ENCODE results near the gene DGKI.

The DGKI gene

DNA sequence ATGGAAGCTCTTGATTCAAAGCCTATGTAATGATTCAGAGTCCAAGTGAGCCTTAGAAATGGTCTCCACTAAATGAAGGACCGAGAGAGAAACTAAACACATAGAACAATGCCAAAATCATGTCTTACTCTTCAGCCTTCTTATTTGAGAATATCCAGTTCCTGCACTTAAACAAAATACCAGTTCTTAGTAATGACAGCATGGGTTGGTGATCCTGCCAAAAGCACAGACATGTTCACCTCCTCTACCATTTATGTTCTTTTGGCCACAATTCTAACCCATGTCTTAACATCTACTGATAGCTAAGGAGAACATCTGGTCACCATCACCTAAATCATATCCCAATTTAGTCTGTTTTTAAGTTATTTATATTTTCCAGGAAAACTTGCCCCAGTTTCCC is 263.6 kb downstream of the DGKI start:
- no peak overlapping the region for H2BK15ac ChIP-seq (ENCODE audit: low read length)
- no peak overlapping the region for H3K4me3 ChIP-seq (ENCODE audit: low read length in 2 of 2)
- H4K8ac ChIP-seq (ENCODE audit: low read depth, low read length): no peak overlapping the region
- peaks cover 0 to 4% of the 10 kb centered on the region in 2 donors for H3K4me1 ChIP-seq (ENCODE audit: control insufficient read depth in 2 of 2, insufficient read depth in 1 of 2, low read depth in 1 of 2, low read length in 2 of 2)
- no peak overlapping the region for H4K91ac ChIP-seq (ENCODE audit: low read depth, low read length, poor library complexity)
- H3K27me3 ChIP-seq (ENCODE audit: control insufficient read depth in 3 of 3, insufficient read depth in 3 of 3, low read depth in 1 of 3, low read length in 3 of 3): peaks cover 0 to 3% (median 0%) of the 10 kb centered on the region in 3 experiments
- no peak overlapping the region for H3K14ac ChIP-seq (ENCODE audit: low read length)
- H3K23ac ChIP-seq (ENCODE audit: low read depth, low read length, poor library complexity): no peak overlapping the region
- no peaks in the 10 kb centered on the region for H3K9me3 ChIP-seq (replicated peaks in 1 of 2; ENCODE audit: control insufficient read depth in 2 of 2, insufficient read depth in 1 of 2, low read depth in 1 of 2, low read length in 2 of 2)
- no peak overlapping the region for H2AK5ac ChIP-seq (ENCODE audit: low read depth, low read length)
- H3K18ac ChIP-seq (ENCODE audit: low read length): no peak overlapping the region
- no peak overlapping the region for H3K9ac ChIP-seq (ENCODE audit: low read depth, low read length, poor library complexity)
- DNase-seq (ENCODE audit: low spot score): no peak
- no peak overlapping the region for H2AFZ ChIP-seq (ENCODE audit: low read length)
- H3K36me3 ChIP-seq (replicated peaks in 1 of 2; ENCODE audit: control insufficient read depth in 2 of 2, insufficient read depth in 2 of 2, low read length in 2 of 2): no peaks in the 10 kb centered on the region
- WGBS, 2 donors (ENCODE audit: extremely low coverage in 2 of 2, insufficient read length in 2 of 2, insufficient replicate concordance in 1 of 2): no CpG with 5 or more reads among the region's 1 CpG
- H2BK120ac ChIP-seq (ENCODE audit: low read depth, low read length): no peak overlapping the region
- no peak overlapping the region for H3K27ac ChIP-seq (replicated peaks; ENCODE audit: low read length)
- H2BK5ac ChIP-seq (ENCODE audit: low read length): no peak overlapping the region
- H3K4me2 ChIP-seq (ENCODE audit: insufficient read depth, low read length, poor library complexity, severe bottlenecking): no peak overlapping the region
- no peaks in the 10 kb centered on the region for H3K79me1 ChIP-seq (ENCODE audit: low read depth, low read length)
- no peak overlapping the region for H2BK12ac ChIP-seq (ENCODE audit: low read length)
- no peak overlapping the region for H3K4ac ChIP-seq (ENCODE audit: low read length)

DNA sequence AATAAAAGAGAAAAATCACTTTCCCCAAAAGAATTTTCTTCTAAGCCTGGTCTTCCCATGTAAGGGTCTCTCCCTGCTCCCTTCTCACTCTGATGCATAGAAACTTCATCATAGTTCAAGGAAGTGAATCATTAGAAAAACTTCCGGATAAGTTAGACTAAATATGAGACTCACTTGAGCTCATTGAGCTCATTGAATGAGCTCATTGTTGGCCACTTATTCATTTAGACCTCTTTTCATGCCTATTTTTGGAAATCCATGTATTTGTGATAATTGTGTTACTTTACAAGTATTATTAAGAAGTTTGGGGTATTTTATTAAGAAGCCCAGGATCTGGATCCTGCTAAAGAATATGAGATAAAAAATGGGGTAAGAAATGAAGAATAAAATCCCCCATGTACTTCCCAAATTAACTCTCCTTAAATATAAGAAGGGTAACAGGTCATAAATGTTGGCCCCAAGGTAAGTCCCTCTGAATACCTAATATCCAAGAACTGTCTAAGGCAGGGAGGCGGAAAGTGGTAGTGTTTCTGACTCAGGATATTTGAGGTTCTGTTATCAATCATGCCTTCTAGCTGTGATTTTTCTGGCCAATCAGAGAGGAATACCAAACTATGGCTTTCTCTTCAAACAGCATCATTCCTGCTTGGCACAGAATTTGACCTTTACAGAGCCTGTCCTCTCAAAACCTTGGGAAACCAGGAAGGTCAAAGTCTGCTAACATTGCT is 266.7 kb downstream of the DGKI start:
- no peaks in the 10 kb centered on the region for H3K9me3 ChIP-seq (replicated peaks in 1 of 2; ENCODE audit: control insufficient read depth in 2 of 2, insufficient read depth in 1 of 2, low read depth in 1 of 2, low read length in 2 of 2)
- no peak overlapping the region for H3K9ac ChIP-seq (ENCODE audit: low read depth, low read length, poor library complexity)
- no peak overlapping the region for H3K18ac ChIP-seq (ENCODE audit: low read length)
- no peak overlapping the region for H2BK5ac ChIP-seq (ENCODE audit: low read length)
- H2BK15ac ChIP-seq (ENCODE audit: low read length): no peak overlapping the region
- H3K4ac ChIP-seq (ENCODE audit: low read length): no peak overlapping the region
- no peaks in the 10 kb centered on the region for H3K79me1 ChIP-seq (ENCODE audit: low read depth, low read length)
- H3K4me2 ChIP-seq (ENCODE audit: insufficient read depth, low read length, poor library complexity, severe bottlenecking): no peak overlapping the region
- H3K27me3 ChIP-seq (ENCODE audit: control insufficient read depth in 3 of 3, insufficient read depth in 3 of 3, low read depth in 1 of 3, low read length in 3 of 3): no peaks in the 10 kb centered on the region
- H3K36me3 ChIP-seq (replicated peaks in 1 of 2; ENCODE audit: control insufficient read depth in 2 of 2, insufficient read depth in 2 of 2, low read length in 2 of 2): no peaks in the 10 kb centered on the region
- H2AK5ac ChIP-seq (ENCODE audit: low read depth, low read length): no peak overlapping the region
- no peak overlapping the region for H4K91ac ChIP-seq (ENCODE audit: low read depth, low read length, poor library complexity)
- H4K8ac ChIP-seq (ENCODE audit: low read depth, low read length): no peak overlapping the region
- no peak overlapping the region for H3K27ac ChIP-seq (replicated peaks; ENCODE audit: low read length)
- no peak for DNase-seq (ENCODE audit: low spot score)
- H2AFZ ChIP-seq (ENCODE audit: low read length): no peak overlapping the region
- H3K14ac ChIP-seq (ENCODE audit: low read length): no peak overlapping the region
- peaks cover 0 to 2% of the 10 kb centered on the region in 2 donors for H3K4me1 ChIP-seq (ENCODE audit: control insufficient read depth in 2 of 2, insufficient read depth in 1 of 2, low read depth in 1 of 2, low read length in 2 of 2)
- WGBS, 2 donors (ENCODE audit: extremely low coverage in 2 of 2, insufficient read length in 2 of 2, insufficient replicate concordance in 1 of 2): no CpG with 5 or more reads among the region's 2 CpGs
- no peak overlapping the region for H3K23ac ChIP-seq (ENCODE audit: low read depth, low read length, poor library complexity)
- H2BK120ac ChIP-seq (ENCODE audit: low read depth, low read length): no peak overlapping the region
- no peak overlapping the region for H3K4me3 ChIP-seq (ENCODE audit: low read length in 2 of 2)
- no peak overlapping the region for H2BK12ac ChIP-seq (ENCODE audit: low read length)

- Histone ChIP-seq H2AK5ac (ENCODE audit: low read depth, low read length) (no peak overlapping the region), H4K8ac (ENCODE audit: low read depth, low read length) (no peak overlapping the region), H3K4me2 (ENCODE audit: insufficient read depth, low read length, poor library complexity, severe bottlenecking) (no peak overlapping the region), H2AFZ (ENCODE audit: low read length) (no peak overlapping the region), H2BK15ac (ENCODE audit: low read length) (no peak overlapping the region), H3K4ac (ENCODE audit: low read length) (no peak overlapping the region), H2BK5ac (ENCODE audit: low read length) (no peak overlapping the region), H3K4me3 (ENCODE audit: low read length in 2 of 2) (no peak overlapping the region), H3K18ac (ENCODE audit: low read length) (no peak overlapping the region), H3K36me3 (replicated peaks in 1 of 2; ENCODE audit: control insufficient read depth in 2 of 2, insufficient read depth in 2 of 2, low read length in 2 of 2) (no peaks in the 10 kb centered on the region), H3K9me3 (replicated peaks in 1 of 2; ENCODE audit: control insufficient read depth in 2 of 2, insufficient read depth in 1 of 2, low read depth in 1 of 2, low read length in 2 of 2) (no peaks in the 10 kb centered on the region), H3K79me1 (ENCODE audit: low read depth, low read length) (no peaks in the 10 kb centered on the region), H2BK12ac (ENCODE audit: low read length) (no peak overlapping the region), H3K9ac (ENCODE audit: low read depth, low read length, poor library complexity) (no peak overlapping the region), H3K4me1 (ENCODE audit: control insufficient read depth in 2 of 2, insufficient read depth in 1 of 2, low read depth in 1 of 2, low read length in 2 of 2) (no peaks in the 10 kb centered on the region), H2BK120ac (ENCODE audit: low read depth, low read length) (no peak overlapping the region), H4K91ac (ENCODE audit: low read depth, low read length, poor library complexity) (no peak overlapping the region), H3K14ac (ENCODE audit: low read length) (no peak overlapping the region), H3K27ac (replicated peaks; ENCODE audit: low read length) (no peak overlapping the region), H3K23ac (ENCODE audit: low read depth, low read length, poor library complexity) (no peak overlapping the region), H3K27me3 (ENCODE audit: control insufficient read depth in 3 of 3, insufficient read depth in 3 of 3, low read depth in 1 of 3, low read length in 3 of 3) (no peaks in the 10 kb centered on the region)
- no peak for DNase-seq (ENCODE audit: low spot score)
- no CpG with 5 or more reads among the region's 4 CpGs for WGBS, 2 donors (ENCODE audit: extremely low coverage in 2 of 2, insufficient read length in 2 of 2, insufficient replicate concordance in 1 of 2)
Measured at GRCh38 chr7:137578541-137578940, 268.2 kb downstream of the DGKI start.

- no peak overlapping the region for H3K27ac ChIP-seq (replicated peaks; ENCODE audit: low read length)
- no peak overlapping the region for H2BK15ac ChIP-seq (ENCODE audit: low read length)
- H2AK5ac ChIP-seq (ENCODE audit: low read depth, low read length): no peak overlapping the region
- no peak overlapping the region for H2BK120ac ChIP-seq (ENCODE audit: low read depth, low read length)
- H3K9ac ChIP-seq (ENCODE audit: low read depth, low read length, poor library complexity): no peak overlapping the region
- no peak overlapping the region for H2AFZ ChIP-seq (ENCODE audit: low read length)
- H3K4ac ChIP-seq (ENCODE audit: low read length): no peak overlapping the region
- no peaks in the 10 kb centered on the region for H3K4me1 ChIP-seq (ENCODE audit: control insufficient read depth in 2 of 2, insufficient read depth in 1 of 2, low read depth in 1 of 2, low read length in 2 of 2)
- WGBS, 2 donors (ENCODE audit: extremely low coverage in 2 of 2, insufficient read length in 2 of 2, insufficient replicate concordance in 1 of 2): no CpG with 5 or more reads among the region's 1 CpG
- H3K18ac ChIP-seq (ENCODE audit: low read length): no peak overlapping the region
- H3K79me1 ChIP-seq (ENCODE audit: low read depth, low read length): no peaks in the 10 kb centered on the region
- H4K91ac ChIP-seq (ENCODE audit: low read depth, low read length, poor library complexity): no peak overlapping the region
- no peak overlapping the region for H2BK12ac ChIP-seq (ENCODE audit: low read length)
- no peak overlapping the region for H3K14ac ChIP-seq (ENCODE audit: low read length)
- DNase-seq (ENCODE audit: low spot score): no peak
- H3K4me3 ChIP-seq (ENCODE audit: low read length in 2 of 2): no peak overlapping the region
- H3K4me2 ChIP-seq (ENCODE audit: insufficient read depth, low read length, poor library complexity, severe bottlenecking): no peak overlapping the region
- H3K9me3 ChIP-seq (replicated peaks in 1 of 2; ENCODE audit: control insufficient read depth in 2 of 2, insufficient read depth in 1 of 2, low read depth in 1 of 2, low read length in 2 of 2): no peaks in the 10 kb centered on the region
- H3K36me3 ChIP-seq (replicated peaks in 1 of 2; ENCODE audit: control insufficient read depth in 2 of 2, insufficient read depth in 2 of 2, low read length in 2 of 2): no peaks in the 10 kb centered on the region
- H2BK5ac ChIP-seq (ENCODE audit: low read length): no peak overlapping the region
- no peaks in the 10 kb centered on the region for H3K27me3 ChIP-seq (ENCODE audit: control insufficient read depth in 3 of 3, insufficient read depth in 3 of 3, low read depth in 1 of 3, low read length in 3 of 3)
- no peak overlapping the region for H4K8ac ChIP-seq (ENCODE audit: low read depth, low read length)
- no peak overlapping the region for H3K23ac ChIP-seq (ENCODE audit: low read depth, low read length, poor library complexity)
Measured at GRCh38 chr7:137577184-137577583, 269.6 kb downstream of the DGKI start.

All from neuronal stem cell (in vitro differentiated cells).